K562 (cell line): ENCODE measurements around the gene LRRC27. TPM values are rescaled to one million over a fixed set of nuclear protein-coding genes. Genes with fewer than 3 reads are reported as not detected.
A peak's percentile ranks its signal among the peaks of the same experiment; 100 is the strongest.

Experiments
- EHMT2 ChIP-seq: fragments of 450-650 bp; IDR thresholded peaks from 2 replicates; pipeline ENCODE4 v1.6.1; 2018; ENCODE audit warnings: antibody characterized with exemption
- ESRRB ChIP-seq: fragments of 250-450 bp; sonication (Bioruptor Pico); IDR thresholded peaks from 2 replicates; pipeline ENCODE4 v1.5.0; 2020; ENCODE audit warnings: mild to moderate bottlenecking, moderate library complexity, borderline replicate concordance
- GABPB1 ChIP-seq: sonication (generic); formaldehyde crosslinking; IDR thresholded peaks from 2 replicates; pipeline ENCODE4 v1.8.0; 2022; ENCODE audit warnings: mild to moderate bottlenecking, missing genetic modification reagents
- HLTF ChIP-seq: fragments of 450-650 bp; IDR thresholded peaks from 2 replicates; pipeline ENCODE4 v1.6.1; 2016
- HMGN3 ChIP-seq: IDR thresholded peaks from 2 replicates; pipeline ENCODE4 v1.6.1; 2011; ENCODE audit warnings: borderline replicate concordance, low read depth, mild to moderate bottlenecking, mixed read lengths, low read length; ENCODE audit not compliant: insufficient read length; ENCODE audit errors: extremely low read depth
- KLF6 ChIP-seq: fragments of 250-450 bp; sonication (Bioruptor Pico); IDR thresholded peaks from 2 replicates; pipeline ENCODE4 v1.4.0; 2020; ENCODE audit warnings: mild to moderate bottlenecking, moderate library complexity, borderline replicate concordance
- MAFK ChIP-seq: IDR thresholded peaks from 2 replicates; pipeline ENCODE4 v1.6.1; 2011; ENCODE audit warnings: low read length, improper control_type of control experiment
- MTF1 ChIP-seq: fragments of 250-450 bp; sonication (Bioruptor Pico); IDR thresholded peaks from 2 replicates; pipeline ENCODE4 v1.9.0; 2021; ENCODE audit warnings: moderate library complexity, mild to moderate bottlenecking, inconsistent platforms, borderline replicate concordance
- NCOA4 ChIP-seq: fragments of 450-650 bp; IDR thresholded peaks from 2 replicates; pipeline ENCODE4 v1.6.1; 2018; ENCODE audit warnings: mild to moderate bottlenecking; ENCODE audit not compliant: partially characterized antibody
- PTBP1 ChIP-seq: fragments of 200-400 bp; formaldehyde crosslinking; IDR thresholded peaks from 2 replicates; pipeline ENCODE4 v1.6.1; 2017; ENCODE audit warnings: low read depth, low read length
- RBM25 ChIP-seq: fragments of 200-400 bp; formaldehyde crosslinking; IDR thresholded peaks from 2 replicates; pipeline ENCODE4 v1.6.1; 2018; ENCODE audit warnings: low read length, low read depth, moderate library complexity; ENCODE audit not compliant: severe bottlenecking
- SUPT5H ChIP-seq: fragments of 450-650 bp; IDR thresholded peaks from 2 replicates; pipeline ENCODE4 v1.6.1; 2016
- TAF9B ChIP-seq: fragments of 450-650 bp; IDR thresholded peaks from 2 replicates; pipeline ENCODE4 v1.6.1; 2018; ENCODE audit warnings: mild to moderate bottlenecking; ENCODE audit not compliant: partially characterized antibody
- WHSC1 ChIP-seq: IDR thresholded peaks from one replicate; pipeline ENCODE4 v1.6.1; 2012; ENCODE audit warnings: low read length, control low read depth, inconsistent platforms
- ZFP1 ChIP-seq: fragments of 450-650 bp; formaldehyde crosslinking; IDR thresholded peaks from 2 replicates; pipeline ENCODE4 v1.4.0; 2020; ENCODE audit warnings: mild to moderate bottlenecking, mixed read lengths
- ZNF143 ChIP-seq: sonication (generic); formaldehyde crosslinking; IDR thresholded peaks from 2 replicates; pipeline ENCODE4 v1.9.0; 2022; ENCODE audit warnings: mild to moderate bottlenecking, missing genetic modification reagents
- ZNF583 ChIP-seq: fragments of 250-450 bp; sonication (Bioruptor Pico); IDR thresholded peaks from 2 replicates; pipeline ENCODE4 v1.4.0; 2020
- polyA plus RNA-seq, 8 experiments: library from polyadenylated mRNA; depleted of rRNA in 4 of 8; stranded (reverse) in 5 of 8; unstranded in 3 of 8; fragments of >200 nt; fragmentation: Nextera tagmentation in 2 of 8; fragmentation: Illumina TruSeq in 1 of 8; extraction: Ambion mirVana in 2 of 8; extraction: Trizol in 1 of 8; gene quantifications; 2 replicates each; pipeline versions ENCODE4 v1.2.1 to v1.2.3, GENCODE V29; 2011 to 2014; ENCODE audit warnings: inconsistent platforms in 1 of 8, missing spikeins in 1 of 8
- total RNA-seq, 7 experiments: library from RNA; depleted of rRNA in 6 of 7; stranded (reverse); fragments of >200 nt in 6 of 7; fragmentation: Illumina TruSeq in 2 of 7; extraction: Trizol in 2 of 7; gene quantifications; 2 replicates each; pipeline versions ENCODE4 v1.2.1 to v1.2.3, GENCODE V29; 2011 to 2021; ENCODE audit warnings: low replicate concordance in 1 of 7
- TF ChIP-seq, protein P1 (sequence below), 2 experiments: fragments of 450-650 bp; conservative IDR thresholded peaks; 2 replicates each; pipeline ENCODE4 v1.6.1; 2017; ENCODE audit warnings: mild to moderate bottlenecking in 2 of 2, moderate library complexity in 2 of 2
- TF ChIP-seq, protein P2 (sequence below): fragments of 150-350 bp; IDR thresholded peaks from 2 replicates; pipeline ENCODE4 v1.6.1; 2014; ENCODE audit warnings: low read depth, mild to moderate bottlenecking, low read length, borderline replicate concordance
- TF ChIP-seq, protein P3 (sequence below): fragments of 450-650 bp; IDR thresholded peaks from 2 replicates; pipeline ENCODE4 v1.6.1; 2016
- TF ChIP-seq, protein P4 (sequence below): fragments of 450-650 bp; conservative IDR thresholded peaks from 2 replicates; pipeline ENCODE4 v1.6.1; 2016; ENCODE audit warnings: missing genetic modification characterization, low read depth, mild to moderate bottlenecking, control low read depth, missing compliant biosample characterization

The LRRC27 gene
- total and polyA plus RNA-seq, 9 of the 15 experiments (the other 6 are each of a cell fraction or from before 2014, with no cell fraction given) = 0.10 to 2.7 (median 1.4) TPM

DNA sequence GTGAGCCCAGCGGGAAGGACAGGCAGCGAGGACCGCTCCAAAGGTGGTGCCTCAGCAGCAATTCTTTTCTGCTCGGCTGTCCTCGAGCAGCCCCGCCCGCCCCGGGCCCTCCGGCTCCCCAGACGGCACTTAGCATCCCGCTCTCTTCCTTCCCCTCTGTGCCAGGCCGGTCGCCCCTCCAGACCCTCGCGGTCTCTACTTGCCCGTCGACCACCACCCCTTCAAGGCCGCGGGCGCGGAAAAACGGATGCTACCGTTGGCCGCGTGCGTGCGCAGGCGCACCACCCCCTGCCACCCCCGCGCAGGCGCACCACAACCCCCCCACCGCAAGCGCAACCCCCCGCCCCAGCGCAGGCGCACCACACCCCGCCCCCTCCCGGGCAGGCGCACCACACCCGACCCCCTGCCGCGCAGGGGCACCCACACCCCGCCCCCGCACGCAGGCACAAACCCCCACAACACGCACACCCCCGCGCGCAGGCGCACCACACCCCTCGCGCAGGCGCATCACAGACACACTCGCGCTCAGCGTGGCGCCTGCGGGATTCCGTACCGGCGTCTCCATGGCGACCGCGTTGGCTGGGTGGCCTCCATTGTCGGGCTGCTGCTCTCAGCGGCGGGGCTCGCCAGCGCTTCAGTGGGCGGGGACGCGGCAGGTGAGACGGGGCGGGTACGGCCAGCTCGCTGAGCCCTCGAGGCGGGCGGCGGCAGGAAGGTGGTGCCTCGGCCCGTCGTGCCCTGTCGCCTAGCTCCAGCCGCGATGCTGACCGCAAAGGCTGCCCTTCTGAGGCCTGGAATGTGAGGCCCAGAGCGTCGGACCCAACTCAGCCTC, at the start of gene LRRC27 (continued):
- no peak for TF ChIP-seq ESRRB (CRISPR knock-in tag)
- no peak for TF ChIP-seq MAFK
- TF ChIP-seq PTBP1 = no peak
- TF ChIP-seq HLTF = no peak
- TF ChIP-seq, protein P1, sequence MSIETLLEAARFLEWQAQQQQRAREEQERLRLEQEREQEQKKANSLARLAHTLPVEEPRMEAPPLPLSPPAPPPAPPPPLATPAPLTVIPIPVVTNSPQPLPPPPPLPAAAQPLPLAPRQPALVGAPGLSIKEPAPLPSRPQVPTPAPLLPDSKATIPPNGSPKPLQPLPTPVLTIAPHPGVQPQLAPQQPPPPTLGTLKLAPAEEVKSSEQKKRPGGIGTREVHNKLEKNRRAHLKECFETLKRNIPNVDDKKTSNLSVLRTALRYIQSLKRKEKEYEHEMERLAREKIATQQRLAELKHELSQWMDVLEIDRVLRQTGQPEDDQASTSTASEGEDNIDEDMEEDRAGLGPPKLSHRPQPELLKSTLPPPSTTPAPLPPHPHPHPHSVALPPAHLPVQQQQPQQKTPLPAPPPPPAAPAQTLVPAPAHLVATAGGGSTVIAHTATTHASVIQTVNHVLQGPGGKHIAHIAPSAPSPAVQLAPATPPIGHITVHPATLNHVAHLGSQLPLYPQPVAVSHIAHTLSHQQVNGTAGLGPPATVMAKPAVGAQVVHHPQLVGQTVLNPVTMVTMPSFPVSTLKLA (conservative IDR thresholded peaks at IDR 0.05) = peak; percentile 72 to 92; a peak in 3 of 4 replicates
- TF ChIP-seq WHSC1 = no peak
- TF ChIP-seq GABPB1 (CRISPR knock-in tag) = no peak
- no peak for TF ChIP-seq EHMT2
- TF ChIP-seq HMGN3 = peak; percentile 14
- TF ChIP-seq, protein P2, sequence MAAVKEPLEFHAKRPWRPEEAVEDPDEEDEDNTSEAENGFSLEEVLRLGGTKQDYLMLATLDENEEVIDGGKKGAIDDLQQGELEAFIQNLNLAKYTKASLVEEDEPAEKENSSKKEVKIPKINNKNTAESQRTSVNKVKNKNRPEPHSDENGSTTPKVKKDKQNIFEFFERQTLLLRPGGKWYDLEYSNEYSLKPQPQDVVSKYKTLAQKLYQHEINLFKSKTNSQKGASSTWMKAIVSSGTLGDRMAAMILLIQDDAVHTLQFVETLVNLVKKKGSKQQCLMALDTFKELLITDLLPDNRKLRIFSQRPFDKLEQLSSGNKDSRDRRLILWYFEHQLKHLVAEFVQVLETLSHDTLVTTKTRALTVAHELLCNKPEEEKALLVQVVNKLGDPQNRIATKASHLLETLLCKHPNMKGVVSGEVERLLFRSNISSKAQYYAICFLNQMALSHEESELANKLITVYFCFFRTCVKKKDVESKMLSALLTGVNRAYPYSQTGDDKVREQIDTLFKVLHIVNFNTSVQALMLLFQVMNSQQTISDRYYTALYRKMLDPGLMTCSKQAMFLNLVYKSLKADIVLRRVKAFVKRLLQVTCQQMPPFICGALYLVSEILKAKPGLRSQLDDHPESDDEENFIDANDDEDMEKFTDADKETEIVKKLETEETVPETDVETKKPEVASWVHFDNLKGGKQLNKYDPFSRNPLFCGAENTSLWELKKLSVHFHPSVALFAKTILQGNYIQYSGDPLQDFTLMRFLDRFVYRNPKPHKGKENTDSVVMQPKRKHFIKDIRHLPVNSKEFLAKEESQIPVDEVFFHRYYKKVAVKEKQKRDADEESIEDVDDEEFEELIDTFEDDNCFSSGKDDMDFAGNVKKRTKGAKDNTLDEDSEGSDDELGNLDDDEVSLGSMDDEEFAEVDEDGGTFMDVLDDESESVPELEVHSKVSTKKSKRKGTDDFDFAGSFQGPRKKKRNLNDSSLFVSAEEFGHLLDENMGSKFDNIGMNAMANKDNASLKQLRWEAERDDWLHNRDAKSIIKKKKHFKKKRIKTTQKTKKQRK = no peak
- TF ChIP-seq RBM25 = no peak
- TF ChIP-seq ZNF583 (CRISPR knock-in tag) = no peak
- TF ChIP-seq ZFP1 (CRISPR knock-in tag) = no peak
- TF ChIP-seq SUPT5H = peak; percentile 66
- TF ChIP-seq, protein P3, sequence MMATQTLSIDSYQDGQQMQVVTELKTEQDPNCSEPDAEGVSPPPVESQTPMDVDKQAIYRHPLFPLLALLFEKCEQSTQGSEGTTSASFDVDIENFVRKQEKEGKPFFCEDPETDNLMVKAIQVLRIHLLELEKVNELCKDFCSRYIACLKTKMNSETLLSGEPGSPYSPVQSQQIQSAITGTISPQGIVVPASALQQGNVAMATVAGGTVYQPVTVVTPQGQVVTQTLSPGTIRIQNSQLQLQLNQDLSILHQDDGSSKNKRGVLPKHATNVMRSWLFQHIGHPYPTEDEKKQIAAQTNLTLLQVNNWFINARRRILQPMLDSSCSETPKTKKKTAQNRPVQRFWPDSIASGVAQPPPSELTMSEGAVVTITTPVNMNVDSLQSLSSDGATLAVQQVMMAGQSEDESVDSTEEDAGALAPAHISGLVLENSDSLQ = no peak
- TF ChIP-seq TAF9B = no peak
- no peak for TF ChIP-seq MTF1
- TF ChIP-seq, protein P4, sequence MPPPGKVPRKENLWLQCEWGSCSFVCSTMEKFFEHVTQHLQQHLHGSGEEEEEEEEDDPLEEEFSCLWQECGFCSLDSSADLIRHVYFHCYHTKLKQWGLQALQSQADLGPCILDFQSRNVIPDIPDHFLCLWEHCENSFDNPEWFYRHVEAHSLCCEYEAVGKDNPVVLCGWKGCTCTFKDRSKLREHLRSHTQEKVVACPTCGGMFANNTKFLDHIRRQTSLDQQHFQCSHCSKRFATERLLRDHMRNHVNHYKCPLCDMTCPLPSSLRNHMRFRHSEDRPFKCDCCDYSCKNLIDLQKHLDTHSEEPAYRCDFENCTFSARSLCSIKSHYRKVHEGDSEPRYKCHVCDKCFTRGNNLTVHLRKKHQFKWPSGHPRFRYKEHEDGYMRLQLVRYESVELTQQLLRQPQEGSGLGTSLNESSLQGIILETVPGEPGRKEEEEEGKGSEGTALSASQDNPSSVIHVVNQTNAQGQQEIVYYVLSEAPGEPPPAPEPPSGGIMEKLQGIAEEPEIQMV = no peak
- no peak for TF ChIP-seq KLF6 (CRISPR knock-in tag)
- TF ChIP-seq NCOA4 = no peak
- TF ChIP-seq ZNF143 (CRISPR knock-in tag) = no peak
